ENCODE results near the gene CEACAM16. TPM values are rescaled to one million over a fixed set of nuclear protein-coding genes. Genes with fewer than 3 reads are reported as not detected.

CEACAM16 gene
- total and polyA plus RNA-seq, 10 of the 15 experiments (the other 5 are each of a cell fraction or from before 2014, with no cell fraction given): not detected

DNA sequence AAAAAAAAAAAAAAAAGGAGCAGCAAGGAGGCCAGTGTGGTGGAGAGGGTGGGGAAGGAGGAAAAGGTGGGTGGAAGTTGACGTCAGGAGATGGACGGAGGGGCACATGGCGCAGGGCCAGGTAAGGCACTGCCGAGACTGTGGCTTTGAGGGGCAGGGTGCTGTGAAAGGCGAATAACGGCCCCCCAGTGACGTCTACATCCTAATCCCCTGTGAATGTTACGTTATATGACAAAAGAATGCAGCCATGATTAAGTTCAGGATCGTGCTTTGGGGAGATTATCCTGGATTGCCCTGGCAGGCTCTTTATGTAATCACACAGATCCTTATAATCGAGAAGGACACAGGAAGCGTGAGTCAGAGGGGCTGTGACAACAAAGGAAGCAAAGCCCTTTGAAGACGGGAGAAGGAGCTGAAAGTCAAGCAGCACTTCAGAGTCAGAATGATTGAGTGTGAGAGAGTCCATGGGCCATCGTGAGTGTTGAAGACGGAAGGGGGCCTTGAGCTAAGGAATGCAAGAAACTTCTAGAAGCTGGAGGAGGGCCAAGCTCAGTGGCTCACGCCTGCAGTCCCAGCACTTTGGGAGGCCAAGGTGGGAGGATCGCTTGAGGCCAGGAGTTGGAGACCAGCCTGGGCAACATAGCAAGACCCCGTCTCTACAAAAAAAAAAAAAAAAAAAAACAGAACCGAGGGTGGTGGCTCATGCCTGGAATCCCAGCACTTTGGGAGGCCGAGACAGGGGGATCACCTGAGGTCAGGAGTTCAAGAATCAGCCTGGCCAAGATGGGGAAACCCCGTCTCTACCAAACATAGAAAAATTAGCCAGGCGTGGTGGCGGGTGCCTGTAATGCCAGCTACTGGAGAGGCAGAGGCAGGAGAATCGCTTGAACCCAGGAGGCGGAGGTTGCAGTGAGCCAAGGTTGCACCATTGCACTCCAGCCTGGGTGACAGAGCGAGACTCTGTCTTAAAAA, 13.8 kb upstream of the CEACAM16 start:
- Histone ChIP-seq H2AFZ (ENCODE audit: control insufficient read depth, low read depth, low read length) (no peak overlapping the region), H3K9ac (ENCODE audit: control insufficient read depth, insufficient read depth, low read length) (no peak overlapping the region), H3K9me3 (replicated peaks; ENCODE audit: control insufficient read depth, insufficient read depth, low read length) (no peaks in the 10 kb centered on the region), H3K27me3 (replicated peaks in 1 of 2; ENCODE audit: control insufficient read depth in 2 of 2, insufficient read depth in 2 of 2, low read length in 1 of 2) (no peaks in the 10 kb centered on the region), H3K27ac (ENCODE audit: control insufficient read depth, insufficient read depth) (no peak overlapping the region), H3K79me2 (ENCODE audit: control insufficient read depth, insufficient read depth, low read length) (no peaks in the 10 kb centered on the region), H3K36me3 (ENCODE audit: control insufficient read depth in 2 of 2, insufficient read depth in 2 of 2, low read length in 1 of 2) (no peaks in the 10 kb centered on the region), H3K4me1 (ENCODE audit: control insufficient read depth, insufficient read depth, low read length) (peaks cover 40% of the 10 kb centered on the region), H3K4me3 (peak overlapping the region; percentile 28; the same call in 1 of the 2 replicates), H4K20me1 (ENCODE audit: control insufficient read depth, insufficient read depth) (no peaks in the 10 kb centered on the region), H3K4me2 (ENCODE audit: control insufficient read depth, insufficient read depth) (peak overlapping the region; percentile 48)
- ATAC-seq: 0 out of 3 replicates have a peak, but pooled peaks have one; percentile 10
- RAD21 ChIA-PET (ENCODE audit: unreplicated experiment): interaction anchor here (0.7 to 1.0 kb wide), 2 partner anchors 39 to 783 kb away, joined by 3 read pairs; no protein-coding TSS in a partner anchor
- FAIRE-seq: no peak
- no TSS peak for BruUV-seq (replicated peaks)
- SMC1A ChIA-PET (ENCODE audit: uncharacterized antibody, unreplicated experiment): interaction anchor here (1.4 kb wide), 1 partner anchor 86 kb away, joined by 4 read pairs; no protein-coding TSS in a partner anchor
- WGBS (ENCODE audit: insufficient coverage, insufficient replicate concordance, low lambda C conversion rate, missing lambda C conversion rate): 16% methylated on average over 20 of the region's 25 CpGs
- TF ChIP-seq, protein P1, sequence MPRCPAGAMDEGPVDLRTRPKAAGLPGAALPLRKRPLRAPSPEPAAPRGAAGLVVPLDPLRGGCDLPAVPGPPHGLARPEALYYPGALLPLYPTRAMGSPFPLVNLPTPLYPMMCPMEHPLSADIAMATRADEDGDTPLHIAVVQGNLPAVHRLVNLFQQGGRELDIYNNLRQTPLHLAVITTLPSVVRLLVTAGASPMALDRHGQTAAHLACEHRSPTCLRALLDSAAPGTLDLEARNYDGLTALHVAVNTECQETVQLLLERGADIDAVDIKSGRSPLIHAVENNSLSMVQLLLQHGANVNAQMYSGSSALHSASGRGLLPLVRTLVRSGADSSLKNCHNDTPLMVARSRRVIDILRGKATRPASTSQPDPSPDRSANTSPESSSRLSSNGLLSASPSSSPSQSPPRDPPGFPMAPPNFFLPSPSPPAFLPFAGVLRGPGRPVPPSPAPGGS (IDR thresholded peaks at IDR 0.05; ENCODE audit: borderline replicate concordance, insufficient read depth, low read depth, low read length, poor library complexity, severe bottlenecking): no peak
- TF ChIP-seq EGR1 (IDR thresholded peaks at IDR 0.05; ENCODE audit: borderline replicate concordance in 1 of 2, low read depth in 2 of 2, low read length in 2 of 2): no peak
- TF ChIP-seq RUNX3 (IDR thresholded peaks at IDR 0.05; ENCODE audit: low read length): peak; percentile 37; the same call in 1 of the 2 replicates
- TF ChIP-seq, protein P2, sequence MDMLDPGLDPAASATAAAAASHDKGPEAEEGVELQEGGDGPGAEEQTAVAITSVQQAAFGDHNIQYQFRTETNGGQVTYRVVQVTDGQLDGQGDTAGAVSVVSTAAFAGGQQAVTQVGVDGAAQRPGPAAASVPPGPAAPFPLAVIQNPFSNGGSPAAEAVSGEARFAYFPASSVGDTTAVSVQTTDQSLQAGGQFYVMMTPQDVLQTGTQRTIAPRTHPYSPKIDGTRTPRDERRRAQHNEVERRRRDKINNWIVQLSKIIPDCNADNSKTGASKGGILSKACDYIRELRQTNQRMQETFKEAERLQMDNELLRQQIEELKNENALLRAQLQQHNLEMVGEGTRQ (IDR thresholded peaks at IDR 0.05; ENCODE audit: borderline replicate concordance, low read depth, low read length): no peak
- 0 out of 2 replicates have a peak, but pooled peaks have one; percentile 26 for TF ChIP-seq NR2F1 (conservative IDR thresholded peaks at IDR 0.05)
- peak; percentile 16; the same call in 1 of the 2 replicates for TF ChIP-seq CREM (IDR thresholded peaks at IDR 0.05; ENCODE audit: low read depth)
- peak; percentile 55 for TF ChIP-seq EED (IDR thresholded peaks at IDR 0.05; ENCODE audit: low read depth)
- TF ChIP-seq TCF12 (IDR thresholded peaks at IDR 0.05; ENCODE audit: low read depth, low read length): no peak
- TF ChIP-seq ASH2L (IDR thresholded peaks at IDR 0.05; ENCODE audit: borderline replicate concordance, low read depth): no peak
- intact Hi-C loops (cut with micrococcal nuclease; ENCODE audit: unreplicated experiment): loop anchor here (2.0 kb wide), 1 partner anchor 30 kb away; no protein-coding TSS in a partner anchor
- in situ Hi-C loops (cut with MboI): no loop called here
- CTCF ChIA-PET: interaction anchor here (0.7 to 1.7 kb wide), 4 partner anchors 28 to 407 kb away, joined by 3 to 7 read pairs (median 4); no protein-coding TSS in a partner anchor
- DNase-seq (ENCODE audit: low read depth, low spot score): no peak
- POLR2A ChIA-PET: no interaction called here

All from GM12878 (cell line).